C1 segment of cervical spinal cord (tissue), 14 donors: ENCODE results near the gene KIZ.
A peak's percentile ranks its signal among the peaks of the same experiment; 100 is the strongest.

ENCODE experiments used
- DNase-seq, 14 donors: peaks; one replicate each; lab custom pipeline; 2025; lab: John Stamatoyannopoulos, UW

Gene KIZ

GRCh38 chr20:21105429-21106170 lies 20.3 kb upstream of the KIZ start:
- DNase-seq, result no peak

GRCh38 chr20:21106171-21107017 lies 19.5 kb upstream of the KIZ start, which contains the start of gene LINC00237:
Gene LINC00237, minus strand, starts transcription at chr20:21106358.
- DNase-seq, result no peak

- no peak for DNase-seq
These were observed 16.7 kb upstream of the KIZ start for GRCh38 chr20:21109144-21109543.

- no peak for DNase-seq
These were observed 15.1 kb upstream of the KIZ start for GRCh38 chr20:21110811-21111210.

GRCh38 chr20:21111416-21111815 lies 14.5 kb upstream of the KIZ start:
- DNase-seq, result no peak

- no peak for DNase-seq
These were observed 12.2 kb upstream of the KIZ start for GRCh38 chr20:21113697-21114096.

- no peak for DNase-seq
These were observed 11.3 kb upstream of the KIZ start for GRCh38 chr20:21114584-21114983.

- no peak for DNase-seq
These were observed 8.4 kb upstream of the KIZ start for GRCh38 chr20:21117521-21117920.

GRCh38 chr20:21118138-21118537 lies 7.7 kb upstream of the KIZ start:
- DNase-seq, result no peak

GRCh38 chr20:21118782-21119181 lies 7.1 kb upstream of the KIZ start:
- no peak for DNase-seq

GRCh38 chr20:21124190-21124589 lies 1.7 kb upstream of the KIZ start:
- no peak for DNase-seq

- DNase-seq, result peak in 5 of 14 donors; percentile 51 to 84 (median 62)
These were observed 622 bp upstream of the KIZ start for GRCh38 chr20:21125072-21125848.

- DNase-seq, result peak in 3 of 14 donors; percentile 47 to 54 (median 53)
These were observed 644 bp downstream of the KIZ start for GRCh38 chr20:21126581-21126870.

- no peak for DNase-seq
These were observed 1.5 kb downstream of the KIZ start for GRCh38 chr20:21127201-21127981.

GRCh38 chr20:21129861-21130260 lies 4.0 kb downstream of the KIZ start:
- DNase-seq, result no peak

- no peak for DNase-seq
These were observed 7.5 kb downstream of the KIZ start for GRCh38 chr20:21133404-21133803.

GRCh38 chr20:21133917-21134622 lies 8.2 kb downstream of the KIZ start:
- no peak for DNase-seq

GRCh38 chr20:21134883-21135493 lies 9.1 kb downstream of the KIZ start:
- no peak for DNase-seq

GRCh38 chr20:21136015-21136732 lies 10.3 kb downstream of the KIZ start:
- DNase-seq, result no peak

- DNase-seq, result peak in 1 of 14 donors; percentile 80
These were observed 11.2 kb downstream of the KIZ start for GRCh38 chr20:21137078-21137477.
